ENCODE measurements around the gene ELF3. TPM values are rescaled to one million over a fixed set of nuclear protein-coding genes. Genes with fewer than 3 reads are reported as not detected.
A peak's percentile ranks its signal among the peaks of the same experiment; 100 is the strongest.

The ELF3 gene
- total and polyA plus RNA-seq, 2 experiments from 2014 or later: 22.6 to 28.7 TPM

DNA sequence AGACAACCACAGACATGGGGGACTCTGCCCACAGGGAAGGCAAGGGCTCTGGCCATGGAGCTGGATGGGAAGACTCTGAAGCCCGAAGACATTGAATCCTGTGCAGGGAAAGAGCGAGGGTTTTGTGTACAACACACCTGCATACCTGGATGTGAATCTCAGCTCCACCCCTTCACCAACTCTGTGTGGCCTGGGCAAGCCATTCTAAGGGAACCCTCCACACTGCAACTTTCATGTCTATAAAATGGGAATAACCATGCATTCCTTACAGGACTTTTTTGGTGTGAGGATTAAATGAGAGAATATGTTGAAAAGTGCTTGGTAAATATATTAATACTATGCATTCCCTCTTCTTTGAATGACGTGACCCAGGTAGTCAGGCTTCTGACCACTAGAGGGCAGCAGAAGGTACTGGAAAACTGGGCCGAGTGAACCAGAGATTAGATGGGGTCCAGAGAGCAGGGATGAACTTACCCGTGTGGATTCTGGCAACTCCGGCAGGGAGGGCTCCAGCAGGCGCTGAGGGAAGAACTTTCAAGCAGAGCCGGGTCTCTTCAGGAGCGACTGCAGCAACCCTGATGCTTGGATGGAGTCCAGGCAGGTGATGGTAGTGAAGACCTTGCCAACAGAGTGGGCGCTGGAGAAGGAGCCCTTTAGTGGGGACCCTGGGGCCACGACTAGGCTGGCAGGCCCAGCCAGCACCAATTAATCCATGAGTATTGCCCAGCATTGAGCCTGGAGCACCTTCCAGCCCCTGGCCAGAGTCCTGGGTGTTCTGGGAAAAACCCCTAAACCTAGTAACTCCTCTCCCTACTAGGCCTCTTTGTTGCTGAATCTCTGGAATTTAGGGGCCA lies 834 bp upstream of the ELF3 start:
- Histone ChIP-seq H3K9me3 (ENCODE audit: low read depth) (no peaks in the 10 kb centered on the region), H3K4me3 (no peak overlapping the region), H3K27me3 (no peaks in the 10 kb centered on the region), H3K4me1 (ENCODE audit: low read depth) (peaks cover 30% of the 10 kb centered on the region), H3K27ac (peak overlapping the region; percentile 92), H3K36me3 (peaks cover 12% of the 10 kb centered on the region)
- peak; percentile 85 to 89 for DNase-seq (ENCODE audit: low read depth in 1 of 2, low spot score in 1 of 2)
- TF ChIP-seq, protein P1, sequence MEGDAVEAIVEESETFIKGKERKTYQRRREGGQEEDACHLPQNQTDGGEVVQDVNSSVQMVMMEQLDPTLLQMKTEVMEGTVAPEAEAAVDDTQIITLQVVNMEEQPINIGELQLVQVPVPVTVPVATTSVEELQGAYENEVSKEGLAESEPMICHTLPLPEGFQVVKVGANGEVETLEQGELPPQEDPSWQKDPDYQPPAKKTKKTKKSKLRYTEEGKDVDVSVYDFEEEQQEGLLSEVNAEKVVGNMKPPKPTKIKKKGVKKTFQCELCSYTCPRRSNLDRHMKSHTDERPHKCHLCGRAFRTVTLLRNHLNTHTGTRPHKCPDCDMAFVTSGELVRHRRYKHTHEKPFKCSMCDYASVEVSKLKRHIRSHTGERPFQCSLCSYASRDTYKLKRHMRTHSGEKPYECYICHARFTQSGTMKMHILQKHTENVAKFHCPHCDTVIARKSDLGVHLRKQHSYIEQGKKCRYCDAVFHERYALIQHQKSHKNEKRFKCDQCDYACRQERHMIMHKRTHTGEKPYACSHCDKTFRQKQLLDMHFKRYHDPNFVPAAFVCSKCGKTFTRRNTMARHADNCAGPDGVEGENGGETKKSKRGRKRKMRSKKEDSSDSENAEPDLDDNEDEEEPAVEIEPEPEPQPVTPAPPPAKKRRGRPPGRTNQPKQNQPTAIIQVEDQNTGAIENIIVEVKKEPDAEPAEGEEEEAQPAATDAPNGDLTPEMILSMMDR (IDR thresholded peaks at IDR 0.05; ENCODE audit: low read depth, low read length): peak; percentile 89

- H3K9me3 ChIP-seq (ENCODE audit: low read depth): no peaks in the 10 kb centered on the region
- H3K27me3 ChIP-seq: no peaks in the 10 kb centered on the region
- H3K4me3 ChIP-seq: no peak overlapping the region
- no peak overlapping the region for H3K27ac ChIP-seq
- TF ChIP-seq, protein P1 (IDR thresholded peaks at IDR 0.05; ENCODE audit: low read depth, low read length): no peak
- no peak for DNase-seq (ENCODE audit: low read depth in 1 of 2, low spot score in 1 of 2)
- H3K36me3 ChIP-seq: peaks cover 5% of the 10 kb centered on the region
- H3K4me1 ChIP-seq (ENCODE audit: low read depth): peaks cover 30% of the 10 kb centered on the region
Observed at GRCh38 chr1:202011994-202012393, 1.6 kb downstream of the ELF3 start.

DNA sequence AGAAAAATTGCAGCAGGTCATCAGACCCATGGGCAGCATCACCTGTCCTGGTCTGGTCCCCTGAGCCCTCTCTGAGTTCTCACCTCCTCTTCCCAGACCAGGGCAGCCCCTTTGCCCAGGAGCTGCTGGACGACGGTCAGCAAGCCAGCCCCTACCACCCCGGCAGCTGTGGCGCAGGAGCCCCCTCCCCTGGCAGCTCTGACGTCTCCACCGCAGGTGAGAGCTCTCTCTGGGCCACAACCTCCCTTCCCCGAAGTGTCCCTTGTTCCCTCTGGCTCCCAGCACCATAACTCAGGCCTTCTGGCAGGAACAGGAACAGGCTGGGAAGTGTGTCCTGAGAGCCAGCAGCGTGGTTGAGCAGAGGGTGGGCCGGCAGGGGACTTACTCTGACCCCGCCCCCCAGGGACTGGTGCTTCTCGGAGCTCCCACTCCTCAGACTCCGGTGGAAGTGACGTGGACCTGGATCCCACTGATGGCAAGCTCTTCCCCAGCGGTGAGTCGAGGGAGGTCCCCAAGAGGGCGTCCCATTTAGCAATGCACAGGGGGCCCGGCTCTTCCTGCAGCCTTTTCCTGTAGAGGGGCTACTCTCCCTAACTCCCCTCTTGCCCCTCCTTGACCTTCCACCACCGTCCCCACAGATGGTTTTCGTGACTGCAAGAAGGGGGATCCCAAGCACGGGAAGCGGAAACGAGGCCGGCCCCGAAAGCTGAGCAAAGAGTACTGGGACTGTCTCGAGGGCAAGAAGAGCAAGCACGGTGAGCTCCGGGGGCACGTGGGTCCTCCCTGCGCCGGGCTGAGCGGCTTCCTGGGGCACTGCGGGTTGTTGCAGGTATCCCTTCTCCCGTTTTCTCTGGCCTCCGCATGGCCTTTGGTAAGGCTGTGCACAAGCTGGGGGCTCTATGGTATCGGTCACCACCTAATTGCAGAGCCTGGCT lies 2.4 kb downstream of the ELF3 start:
- no peaks in the 10 kb centered on the region for H3K9me3 ChIP-seq (ENCODE audit: low read depth)
- no peak overlapping the region for H3K4me3 ChIP-seq
- no peak overlapping the region for H3K27ac ChIP-seq
- peaks cover 29% of the 10 kb centered on the region for H3K4me1 ChIP-seq (ENCODE audit: low read depth)
- DNase-seq (ENCODE audit: low read depth in 1 of 2, low spot score in 1 of 2): no peak
- no peaks in the 10 kb centered on the region for H3K27me3 ChIP-seq
- H3K36me3 ChIP-seq: peaks cover 5% of the 10 kb centered on the region
- TF ChIP-seq, protein P1 (IDR thresholded peaks at IDR 0.05; ENCODE audit: low read depth, low read length): no peak

- no peak for DNase-seq (ENCODE audit: low read depth in 1 of 2, low spot score in 1 of 2)
- no peaks in the 10 kb centered on the region for H3K9me3 ChIP-seq (ENCODE audit: low read depth)
- H3K36me3 ChIP-seq: peaks cover 5% of the 10 kb centered on the region
- peaks cover 31% of the 10 kb centered on the region for H3K4me1 ChIP-seq (ENCODE audit: low read depth)
- TF ChIP-seq, protein P1 (IDR thresholded peaks at IDR 0.05; ENCODE audit: low read depth, low read length): no peak
- no peak overlapping the region for H3K27ac ChIP-seq
- no peak overlapping the region for H3K4me3 ChIP-seq
- H3K27me3 ChIP-seq: no peaks in the 10 kb centered on the region
Observed at GRCh38 chr1:202013603-202014002, 3.2 kb downstream of the ELF3 start.

DNA sequence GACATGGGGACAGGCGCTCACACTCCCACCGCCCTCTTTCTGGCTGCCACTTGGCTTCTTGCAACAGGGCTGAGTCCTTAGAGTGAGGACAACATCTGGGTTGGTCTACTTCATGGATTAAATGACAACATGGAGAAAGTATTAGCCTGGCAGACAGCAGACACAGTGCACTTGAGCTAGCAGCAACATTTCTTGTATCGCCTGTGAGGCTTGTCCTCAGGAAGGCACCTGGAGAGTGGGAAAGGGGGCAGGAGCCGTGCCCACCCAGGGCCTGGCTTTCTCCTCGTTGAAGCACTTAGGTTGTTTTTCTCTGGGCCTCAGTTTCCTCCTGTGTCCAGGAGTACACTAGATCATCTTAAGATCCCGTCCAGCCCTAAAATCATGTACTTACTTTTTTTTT lies 3.7 kb downstream of the ELF3 start:
- H3K4me1 ChIP-seq (ENCODE audit: low read depth): peaks cover 35% of the 10 kb centered on the region

More for the DNA sequence above, 3.7 kb downstream of the ELF3 start:
- DNase-seq (ENCODE audit: low read depth in 1 of 2, low spot score in 1 of 2): no peak
- peaks cover 5% of the 10 kb centered on the region for H3K36me3 ChIP-seq
- H3K27ac ChIP-seq: no peak overlapping the region
- H3K27me3 ChIP-seq: no peaks in the 10 kb centered on the region
- no peaks in the 10 kb centered on the region for H3K9me3 ChIP-seq (ENCODE audit: low read depth)
- TF ChIP-seq, protein P1 (IDR thresholded peaks at IDR 0.05; ENCODE audit: low read depth, low read length): no peak
- H3K4me3 ChIP-seq: no peak overlapping the region
